HCT116 (cell line): ENCODE data around the gene AGAP1. TPM values are rescaled to one million over a fixed set of nuclear protein-coding genes. Genes with fewer than 3 reads are reported as not detected.
A peak's percentile ranks its signal among the peaks of the same experiment; 100 is the strongest.

ENCODE experiments used
- ATAC-seq: fragments of 200-7000 bp; cut with Tn5 transposase; 2 replicates; pipeline ENCODE4 v1.9.1; 2020; ENCODE audit warnings: mild to moderate bottlenecking, moderate library complexity
- BruUV-seq: library from RNA; stranded (reverse); fragments of 400-500 nt; replicated peaks from 2 replicates; lab custom pipeline; 2021; lab: Mats Ljungman, UMichigan
- CTCF ChIA-PET: fragments of 300-600 bp; sonication (Branson Sonifier 250); formaldehyde crosslinking; loops from one replicate; lab custom pipeline; 2021; ENCODE audit warnings: antibody characterized with exemption; lab: Charles Lee
- POLR2A ChIA-PET: fragments of 300-600, 350-600 bp; sonication (Branson Sonifier 250); formaldehyde crosslinking; loops from one replicate; lab custom pipeline; 2021; ENCODE audit warnings: antibody characterized with exemption; lab: Charles Lee
- RAD21 ChIA-PET, 2 experiments: fragments of 300-600 bp; sonication (Branson Sonifier 250); formaldehyde crosslinking; loops; one replicate each; lab custom pipeline; 2023; ENCODE audit warnings: low total read pairs in 2 of 2; ENCODE audit not compliant: uncharacterized antibody in 2 of 2, unreplicated experiment in 2 of 2, low non-redundant PET in 1 of 2; lab: Charles Lee
- DNase-seq: peaks from one replicate; pipeline ENCODE4 v3.0.0-alpha.2; 2010; ENCODE audit warnings: low read depth, low spot score
- H2AFZ ChIP-seq: fragments of 200-600 bp; shearing (Covaris generic), sonication (generic); 2 replicates; pipeline ENCODE4 v1.6.1; 2017; ENCODE audit warnings: low read depth, mixed run types, mixed read lengths, antibody characterized with exemption, low read length; ENCODE audit not compliant: poor library complexity, severe bottlenecking
- H3K27ac ChIP-seq: 2 replicates; pipeline ENCODE4 v1.5.1; 2012; ENCODE audit warnings: low read depth, low read length
- H3K27me3 ChIP-seq: fragments of 200-600 bp; sonication (generic); 2 replicates; pipeline ENCODE4 v1.6.1; 2016; ENCODE audit warnings: mixed run types, low read length, mixed read lengths; ENCODE audit not compliant: insufficient read depth
- H3K36me3 ChIP-seq, 2 experiments: fragments of 200-500 bp in 1 of 2; fragments of 200-600 bp in 1 of 2; sonication (Bioruptor generic) in 1 of 2; sonication (generic) in 1 of 2; 2 replicates each; pipeline versions ENCODE4 v1.5.1 to v1.6.1; 2014 to 2016; ENCODE audit warnings: low read length in 2 of 2, inconsistent platforms in 1 of 2, mixed read lengths in 1 of 2, mixed run types in 1 of 2; ENCODE audit not compliant: insufficient read depth in 2 of 2, control insufficient read depth in 1 of 2
- H3K4me1 ChIP-seq, 2 experiments: fragments of 200-600 bp in 1 of 2; sonication (generic) in 1 of 2; 2 replicates each; pipeline versions ENCODE4 v1.5.1 to v1.6.1; 2012 to 2017; ENCODE audit warnings: low read length in 2 of 2, inconsistent platforms in 1 of 2, mild to moderate bottlenecking in 1 of 2, mixed read lengths in 1 of 2, mixed run types in 1 of 2, moderate library complexity in 1 of 2; ENCODE audit not compliant: insufficient read depth in 2 of 2, control insufficient read depth in 1 of 2
- H3K4me2 ChIP-seq: fragments of 200-600 bp; sonication (generic); 2 replicates; pipeline ENCODE4 v1.6.1; 2017; ENCODE audit warnings: mixed run types, low read length, mixed read lengths
- H3K4me3 ChIP-seq, 2 experiments: fragments of 200-600 bp in 1 of 2; sonication (generic) in 1 of 2; replicated peaks in 1 of 2; 2 replicates each; pipeline ENCODE4 v1.5.1; 2011 to 2016; ENCODE audit warnings: low read length in 2 of 2, control low read depth in 1 of 2, low read depth in 1 of 2, mild to moderate bottlenecking in 1 of 2, mixed read lengths in 1 of 2, mixed run types in 1 of 2
- H3K79me2 ChIP-seq: fragments of 200-600 bp; sonication (generic); 2 replicates; pipeline ENCODE4 v1.6.1; 2017; ENCODE audit warnings: mild to moderate bottlenecking, mixed run types, low read length, moderate library complexity, mixed read lengths; ENCODE audit not compliant: insufficient read depth
- H3K9ac ChIP-seq: fragments of 200-600 bp; sonication (generic); 2 replicates; pipeline ENCODE4 v1.6.1; 2016; ENCODE audit warnings: low read length, mixed read lengths
- H3K9me2 ChIP-seq: fragments of 200-600 bp; sonication (generic), shearing (Covaris generic); 2 replicates; pipeline ENCODE4 v1.6.1; 2017; ENCODE audit warnings: mixed run types, mild to moderate bottlenecking, moderate library complexity; ENCODE audit not compliant: insufficient read depth
- H3K9me3 ChIP-seq, 2 experiments: fragments of 200-500 bp in 1 of 2; fragments of 200-600 bp in 1 of 2; sonication (Bioruptor generic) in 1 of 2; sonication (generic) in 1 of 2; 2 replicates each; pipeline ENCODE4 v1.6.1; 2014 to 2017; ENCODE audit warnings: low read length in 2 of 2, mixed read lengths in 2 of 2, inconsistent platforms in 1 of 2, low read depth in 1 of 2, mild to moderate bottlenecking in 1 of 2, mixed run types in 1 of 2, moderate library complexity in 1 of 2; ENCODE audit not compliant: control insufficient read depth in 1 of 2, insufficient read depth in 1 of 2
- H4K20me1 ChIP-seq: fragments of 200-600 bp; sonication (generic), shearing (Covaris generic); 2 replicates; pipeline ENCODE4 v1.6.1; 2017; ENCODE audit warnings: mixed run types, mild to moderate bottlenecking, moderate library complexity; ENCODE audit not compliant: insufficient read depth
- CTCF ChIP-seq, 3 experiments: fragments of 200-600 bp in 1 of 3; sonication (generic) in 1 of 3; IDR thresholded peaks in 2 of 3; conservative IDR thresholded peaks in 1 of 3; 2 replicates each; pipeline ENCODE4 v1.5.1; 2012 to 2017; ENCODE audit warnings: low read depth in 2 of 3, low read length in 2 of 3, antibody characterized with exemption in 1 of 3, borderline replicate concordance in 1 of 3, control low read depth in 1 of 3, mild to moderate bottlenecking in 1 of 3, mixed read lengths in 1 of 3, mixed run types in 1 of 3, moderate library complexity in 1 of 3; ENCODE audit not compliant: insufficient read depth in 1 of 3
- FOSL1 ChIP-seq: IDR thresholded peaks from 2 replicates; pipeline ENCODE4 v1.6.1; 2012; ENCODE audit warnings: low read depth
- JUND ChIP-seq: IDR thresholded peaks from 2 replicates; pipeline ENCODE4 v1.6.1; 2012
- TCF7L2 ChIP-seq: IDR thresholded peaks from 2 replicates; pipeline ENCODE4 v1.7.0; 2011; ENCODE audit warnings: borderline replicate concordance, inconsistent platforms; ENCODE audit not compliant: insufficient read depth, insufficient read length; ENCODE audit errors: extremely low read depth
- intact Hi-C: fragments of 100-400 bp; cut with micrococcal nuclease; formaldehyde crosslinking; loops from 2 replicates; pipeline ENCODE4 v1.10.0; 2022
- total RNA-seq: library from RNA; stranded (reverse); gene quantifications from one replicate; pipeline ENCODE4 v1.2.1, GENCODE V29; 2021; ENCODE audit not compliant: unreplicated experiment

The AGAP1 gene
- total RNA-seq, 1 experiment from 2014 or later: 43.8 TPM

GRCh38 chr2:235658351-235659174, 164.7 kb downstream of the AGAP1 start:
- Histone ChIP-seq H3K4me3 (no peak overlapping the region), H3K4me2 (no peak overlapping the region), H3K4me1 (peaks cover 0 to 58% of the 10 kb centered on the region in 2 experiments; a peak in 2 of 4 replicates), H3K9ac (no peak overlapping the region), H3K79me2 (peaks cover 90% of the 10 kb centered on the region), H4K20me1 (no peaks in the 10 kb centered on the region; the same call in 1 of the 2 replicates), H3K27ac (no peak overlapping the region), H3K9me2 (no peaks in the 10 kb centered on the region), H3K36me3 (no peaks in the 10 kb centered on the region), H3K27me3 (no peaks in the 10 kb centered on the region), H2AFZ (no peak overlapping the region), H3K9me3 (no peaks in the 10 kb centered on the region)
- ChIA-PET RAD21 (no interaction called here), POLR2A (no interaction called here), CTCF (no interaction called here)
- intact Hi-C loops: no loop called here
- ATAC-seq (no peak), DNase-seq (no peak)
- TF ChIP-seq TCF7L2: no peak
- BruUV-seq: no TSS peak

GRCh38 chr2:235659767-235660322, 166.0 kb downstream of the AGAP1 start:
- ChIA-PET POLR2A (no interaction called here), RAD21 (no interaction called here), CTCF (no interaction called here)
- H3K4me2 ChIP-seq: no peak overlapping the region
- intact Hi-C loops: no loop called here
- no peaks in the 10 kb centered on the region for H3K36me3 ChIP-seq
- H3K4me1 ChIP-seq: peaks cover 0 to 52% of the 10 kb centered on the region in 2 experiments; a peak in 2 of 4 replicates
- no peak overlapping the region for H3K27ac ChIP-seq
- peaks cover 88% of the 10 kb centered on the region for H3K79me2 ChIP-seq
- BruUV-seq: no TSS peak
- no peaks in the 10 kb centered on the region for H3K27me3 ChIP-seq
- H4K20me1 ChIP-seq: no peaks in the 10 kb centered on the region
- H3K9ac ChIP-seq: no peak overlapping the region
- no peak overlapping the region for H3K4me3 ChIP-seq
- TF ChIP-seq CTCF (IDR thresholded peaks at IDR 0.05 in 2 of 3, conservative IDR thresholded peaks at IDR 0.05 in 1 of 3; ENCODE audit: borderline replicate concordance in 1 of 3, insufficient read depth in 1 of 3, low read depth in 2 of 3, low read length in 2 of 3) (no peak), FOSL1 (peak; percentile 19; the same call in 1 of the 2 replicates), JUND (peak; percentile 20; the same call in 1 of the 2 replicates)
- TF ChIP-seq, all 23 proteins: peak for 2
- ATAC-seq (0 out of 2 replicates have a peak, but pooled peaks have one; percentile 23), DNase-seq (no peak)
- no peaks in the 10 kb centered on the region for H3K9me2 ChIP-seq
- H3K9me3 ChIP-seq: no peaks in the 10 kb centered on the region
- H2AFZ ChIP-seq: no peak overlapping the region
